ENCODE measurements around the gene R3HDM4.

R3HDM4 gene

DNA sequence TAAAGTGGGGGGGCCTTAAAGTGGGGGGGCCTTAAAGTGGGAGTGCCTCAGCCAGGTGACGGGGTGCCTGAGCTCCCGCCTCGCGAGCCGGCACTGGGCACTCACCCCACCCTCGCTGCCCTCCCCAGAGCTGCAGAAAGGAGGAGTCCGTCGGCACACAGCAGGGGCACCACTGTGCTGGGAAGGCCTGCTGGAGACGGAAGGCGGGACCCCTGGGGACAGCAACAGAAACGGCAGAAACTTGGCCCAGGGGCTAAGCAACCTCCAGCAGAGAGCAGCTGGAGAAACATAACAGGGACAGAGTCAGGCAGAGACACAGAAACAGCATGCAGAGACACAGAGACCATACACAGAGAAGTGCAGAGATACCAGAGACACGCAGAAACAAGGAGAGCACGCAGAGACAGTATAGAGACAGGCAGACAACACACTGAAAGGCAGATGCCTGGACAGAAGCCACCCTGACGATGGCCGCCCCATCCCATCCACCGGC, 45.7 kb downstream of the R3HDM4 start:
- H3K36me3 ChIP-seq (ENCODE audit: low read length) = no peaks in the 10 kb centered on the region

DNA sequence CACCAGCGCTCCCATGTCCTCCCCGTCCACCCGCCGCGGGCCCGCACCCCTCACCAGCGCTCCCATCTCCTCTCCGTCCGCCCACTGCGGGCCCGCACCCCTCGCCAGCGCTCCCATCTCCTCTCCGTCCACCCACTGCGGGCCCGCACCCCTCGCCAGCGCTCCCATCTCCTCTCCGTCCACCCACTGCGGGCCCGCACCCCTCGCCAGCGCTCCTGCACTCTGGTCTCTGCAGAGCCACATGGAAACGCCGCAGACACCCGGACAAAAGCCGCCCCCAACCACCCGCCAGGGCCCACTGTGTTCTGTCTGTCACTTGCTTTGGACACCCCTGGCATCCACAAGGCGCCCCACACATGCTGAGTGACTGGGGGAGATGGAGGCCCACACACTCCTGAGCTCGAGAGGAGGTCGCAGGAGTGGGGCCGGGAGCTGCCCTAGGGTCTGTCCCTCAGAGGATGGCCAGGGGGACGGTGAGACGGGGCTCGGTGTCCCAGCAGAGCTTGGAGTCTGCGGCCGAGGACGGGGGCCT, 46.2 kb downstream of the R3HDM4 start:
- TF ChIP-seq EZH2phosphoT487 (conservative IDR thresholded peaks at IDR 0.05; ENCODE audit: low read length) = no peak
- TF ChIP-seq, protein P1, sequence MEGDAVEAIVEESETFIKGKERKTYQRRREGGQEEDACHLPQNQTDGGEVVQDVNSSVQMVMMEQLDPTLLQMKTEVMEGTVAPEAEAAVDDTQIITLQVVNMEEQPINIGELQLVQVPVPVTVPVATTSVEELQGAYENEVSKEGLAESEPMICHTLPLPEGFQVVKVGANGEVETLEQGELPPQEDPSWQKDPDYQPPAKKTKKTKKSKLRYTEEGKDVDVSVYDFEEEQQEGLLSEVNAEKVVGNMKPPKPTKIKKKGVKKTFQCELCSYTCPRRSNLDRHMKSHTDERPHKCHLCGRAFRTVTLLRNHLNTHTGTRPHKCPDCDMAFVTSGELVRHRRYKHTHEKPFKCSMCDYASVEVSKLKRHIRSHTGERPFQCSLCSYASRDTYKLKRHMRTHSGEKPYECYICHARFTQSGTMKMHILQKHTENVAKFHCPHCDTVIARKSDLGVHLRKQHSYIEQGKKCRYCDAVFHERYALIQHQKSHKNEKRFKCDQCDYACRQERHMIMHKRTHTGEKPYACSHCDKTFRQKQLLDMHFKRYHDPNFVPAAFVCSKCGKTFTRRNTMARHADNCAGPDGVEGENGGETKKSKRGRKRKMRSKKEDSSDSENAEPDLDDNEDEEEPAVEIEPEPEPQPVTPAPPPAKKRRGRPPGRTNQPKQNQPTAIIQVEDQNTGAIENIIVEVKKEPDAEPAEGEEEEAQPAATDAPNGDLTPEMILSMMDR (IDR thresholded peaks at IDR 0.05; ENCODE audit: insufficient read depth, low read length, poor library complexity, severe bottlenecking) = no peak
- Histone ChIP-seq H2AFZ (ENCODE audit: low read depth, low read length, severe bottlenecking) (no peak overlapping the region), H3K9me2 (replicated peaks; ENCODE audit: insufficient read depth, low read length) (no peaks in the 10 kb centered on the region), H3K9me3 (ENCODE audit: insufficient read depth, low read length) (no peaks in the 10 kb centered on the region), H4K20me1 (ENCODE audit: low read depth, low read length) (no peaks in the 10 kb centered on the region), H3F3A (ENCODE audit: insufficient read depth) (no peaks in the 10 kb centered on the region), H3K4me3 (ENCODE audit: insufficient read depth, low read length, poor library complexity, severe bottlenecking) (no peak overlapping the region), H3K9ac (ENCODE audit: low read length) (no peak overlapping the region), H3K36me3 (ENCODE audit: low read length) (no peaks in the 10 kb centered on the region), H3K4me2 (ENCODE audit: low read depth, low read length, poor library complexity, severe bottlenecking) (no peak overlapping the region), H3K79me2 (ENCODE audit: insufficient read depth, low read length) (no peaks in the 10 kb centered on the region), H3K27me3 (ENCODE audit: low read length) (no peaks in the 10 kb centered on the region), H3K27ac (ENCODE audit: low read depth, low read length) (no peak overlapping the region)

More for the DNA sequence above, 45.7 kb downstream of the R3HDM4 start:
- H3F3A ChIP-seq (ENCODE audit: insufficient read depth) = no peaks in the 10 kb centered on the region
- no peaks in the 10 kb centered on the region for H3K27me3 ChIP-seq (ENCODE audit: low read length)
- H3K9me3 ChIP-seq (ENCODE audit: insufficient read depth, low read length) = no peaks in the 10 kb centered on the region
- H3K9ac ChIP-seq (ENCODE audit: low read length) = no peak overlapping the region
- H3K27ac ChIP-seq (ENCODE audit: low read depth, low read length) = no peak overlapping the region
- H2AFZ ChIP-seq (ENCODE audit: low read depth, low read length, severe bottlenecking) = no peak overlapping the region
- H3K4me3 ChIP-seq (ENCODE audit: insufficient read depth, low read length, poor library complexity, severe bottlenecking) = no peak overlapping the region
- H3K79me2 ChIP-seq (ENCODE audit: insufficient read depth, low read length) = no peaks in the 10 kb centered on the region
- no peak overlapping the region for H3K4me2 ChIP-seq (ENCODE audit: low read depth, low read length, poor library complexity, severe bottlenecking)
- H4K20me1 ChIP-seq (ENCODE audit: low read depth, low read length) = no peaks in the 10 kb centered on the region
- H3K9me2 ChIP-seq (replicated peaks; ENCODE audit: insufficient read depth, low read length) = no peaks in the 10 kb centered on the region
- TF ChIP-seq EZH2phosphoT487 (conservative IDR thresholded peaks at IDR 0.05; ENCODE audit: low read length) = no peak
- TF ChIP-seq, protein P1 (IDR thresholded peaks at IDR 0.05; ENCODE audit: insufficient read depth, low read length, poor library complexity, severe bottlenecking) = no peak

DNA sequence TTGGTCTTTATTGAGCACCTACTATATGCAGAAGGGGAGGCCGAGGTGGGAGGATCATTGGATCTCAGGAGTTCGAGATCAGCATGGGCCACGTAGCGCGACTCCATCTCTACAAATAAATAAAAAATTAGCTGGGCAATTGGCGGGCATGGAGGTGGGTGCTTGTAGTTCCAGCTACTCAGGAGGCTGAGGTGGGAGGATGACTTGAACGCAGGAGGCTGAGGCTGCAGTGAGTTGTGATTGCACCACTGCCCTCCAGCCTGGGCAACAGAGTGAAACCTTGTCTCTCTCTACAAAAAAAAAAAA, 49.8 kb downstream of the R3HDM4 start:
- no peaks in the 10 kb centered on the region for H3K36me3 ChIP-seq (ENCODE audit: low read length)
- no peaks in the 10 kb centered on the region for H3K27me3 ChIP-seq (ENCODE audit: low read length)
- TF ChIP-seq, protein P1 (IDR thresholded peaks at IDR 0.05; ENCODE audit: insufficient read depth, low read length, poor library complexity, severe bottlenecking) = no peak
- TF ChIP-seq EZH2phosphoT487 (conservative IDR thresholded peaks at IDR 0.05; ENCODE audit: low read length) = no peak
- H3K79me2 ChIP-seq (ENCODE audit: insufficient read depth, low read length) = no peaks in the 10 kb centered on the region
- H2AFZ ChIP-seq (ENCODE audit: low read depth, low read length, severe bottlenecking) = no peak overlapping the region
- H3K4me2 ChIP-seq (ENCODE audit: low read depth, low read length, poor library complexity, severe bottlenecking) = peak overlapping the region; percentile 41
- H3K27ac ChIP-seq (ENCODE audit: low read depth, low read length) = no peak overlapping the region
- no peaks in the 10 kb centered on the region for H3K9me3 ChIP-seq (ENCODE audit: insufficient read depth, low read length)
- H3F3A ChIP-seq (ENCODE audit: insufficient read depth) = no peaks in the 10 kb centered on the region
- H3K4me3 ChIP-seq (ENCODE audit: insufficient read depth, low read length, poor library complexity, severe bottlenecking) = no peak overlapping the region
- H3K9me2 ChIP-seq (replicated peaks; ENCODE audit: insufficient read depth, low read length) = no peaks in the 10 kb centered on the region
- H4K20me1 ChIP-seq (ENCODE audit: low read depth, low read length) = no peaks in the 10 kb centered on the region
- no peak overlapping the region for H3K9ac ChIP-seq (ENCODE audit: low read length)
